HepG2 (cell line): Measurements from ENCODE around the gene GUCY1A2. TPM values are rescaled to one million over a fixed set of nuclear protein-coding genes. Genes with fewer than 3 reads are reported as not detected.

Experiments
- ATAC-seq: fragments of 200-7000 bp; cut with Tn5 transposase; 3 replicates; pipeline ENCODE4 v1.9.1; 2020; ENCODE audit warnings: mild to moderate bottlenecking, moderate library complexity
- BruUV-seq: library from RNA; stranded (reverse); fragments of 400-500 nt; replicated peaks from 2 replicates; lab custom pipeline; 2021; lab: Mats Ljungman, UMichigan
- CTCF ChIA-PET: fragments of 300-600 bp; formaldehyde crosslinking; extraction: SDS; loops from one replicate; lab custom pipeline; 2021; ENCODE audit warnings: low total read pairs, inconsistent platforms, low intra/inter-chr PET ratio; lab: Yijun Ruan, JAX
- POLR2A ChIA-PET: fragments of 350-600 bp; sonication (Branson Sonifier 250); formaldehyde crosslinking; loops from one replicate; lab custom pipeline; 2020; ENCODE audit warnings: antibody characterized with exemption, inconsistent platforms; lab: Yijun Ruan, JAX
- DNase-seq: peaks from one replicate; pipeline ENCODE4 v3.0.0-alpha.2; 2015; ENCODE audit warnings: low spot score
- FAIRE-seq: peaks from 3 replicates; lab custom pipeline; 2011; peaks lifted over from hg19 to GRCh38; lab: Jason Lieb, UNC
- H2AFZ ChIP-seq: one replicate; pipeline ENCODE4 v1.6.1; 2011; ENCODE audit warnings: low read length, inconsistent platforms
- H3K27ac ChIP-seq: fragments of 300-600 bp; 3 replicates; pipeline ENCODE4 v1.8.0; 2011; ENCODE audit warnings: mixed run types, mild to moderate bottlenecking, mixed read lengths, low read length, inconsistent platforms; ENCODE audit not compliant: insufficient read depth; ENCODE audit errors: extremely low read length
- H3K27me3 ChIP-seq, 2 experiments: fragments of 200-600 bp in 1 of 2; 2 replicates in 1 of 2; 3 replicates in 1 of 2; pipeline versions ENCODE4 v1.6.0 to v1.8.0; 2011; ENCODE audit warnings: low read length in 2 of 2, mild to moderate bottlenecking in 2 of 2, moderate library complexity in 2 of 2, inconsistent platforms in 1 of 2; ENCODE audit not compliant: insufficient read depth in 2 of 2, control insufficient read depth in 1 of 2
- H3K36me3 ChIP-seq, 2 experiments: fragments of 200-600 bp in 1 of 2; replicated peaks in 1 of 2; 2 replicates in 1 of 2; 3 replicates in 1 of 2; pipeline versions ENCODE4 v1.5.1 to v1.8.0; 2011; ENCODE audit warnings: low read length in 2 of 2, inconsistent platforms in 1 of 2; ENCODE audit not compliant: insufficient read depth in 2 of 2, control insufficient read depth in 1 of 2
- H3K4me1 ChIP-seq: 2 replicates; pipeline ENCODE4 v1.5.1; 2012; ENCODE audit warnings: low read length, inconsistent platforms; ENCODE audit not compliant: insufficient read depth
- H3K4me2 ChIP-seq: 2 replicates; pipeline ENCODE4 v1.6.0; 2011; ENCODE audit warnings: low read depth, low read length, inconsistent platforms
- H3K4me3 ChIP-seq, 3 experiments: fragments of 200-600 bp in 1 of 3; sonication (generic), shearing (Covaris generic) in 1 of 3; replicated peaks in 1 of 3; 2 replicates each; pipeline ENCODE4 v1.5.1; 2011 to 2016; ENCODE audit warnings: low read length in 3 of 3, inconsistent platforms in 2 of 3, low read depth in 2 of 3, mild to moderate bottlenecking in 2 of 3, control low read depth in 1 of 3, mixed read lengths in 1 of 3; ENCODE audit not compliant: insufficient read depth in 1 of 3
- H3K79me2 ChIP-seq: one replicate; pipeline ENCODE4 v1.6.1; 2011; ENCODE audit warnings: low read length, inconsistent platforms; ENCODE audit not compliant: insufficient read depth
- H3K9ac ChIP-seq: 2 replicates; pipeline ENCODE4 v1.6.0; 2011; ENCODE audit warnings: mild to moderate bottlenecking, low read depth, low read length, inconsistent platforms; ENCODE audit not compliant: insufficient read depth
- H3K9me3 ChIP-seq: 2 replicates; pipeline ENCODE4 v1.5.1; 2012; ENCODE audit warnings: mild to moderate bottlenecking, low read length
- H4K20me1 ChIP-seq: 2 replicates; pipeline ENCODE4 v1.6.0; 2011; ENCODE audit warnings: inconsistent platforms, mild to moderate bottlenecking, low read length, moderate library complexity; ENCODE audit not compliant: insufficient read depth
- HOXA9 ChIP-seq: sonication (generic); formaldehyde crosslinking; IDR thresholded peaks from 2 replicates; pipeline ENCODE4 v1.8.1; 2022; ENCODE audit warnings: missing genetic modification reagents, mild to moderate bottlenecking, moderate library complexity, borderline replicate concordance
- MTA1 ChIP-seq: sonication (generic); formaldehyde crosslinking; IDR thresholded peaks from 2 replicates; pipeline ENCODE4 v1.4.0; 2020; ENCODE audit warnings: missing genetic modification reagents, mild to moderate bottlenecking, borderline replicate concordance
- RCOR2 ChIP-seq: IDR thresholded peaks from 2 replicates; pipeline ENCODE4 v1.6.1; 2016; ENCODE audit warnings: missing biosample characterization, missing genetic modification reagents
- ZNF350 ChIP-seq: sonication (generic); formaldehyde crosslinking; IDR thresholded peaks from 2 replicates; pipeline ENCODE4 v1.4.0; 2020; ENCODE audit warnings: mild to moderate bottlenecking, low read depth, missing genetic modification reagents, borderline replicate concordance
- ZNF460 ChIP-seq: sonication (generic); formaldehyde crosslinking; IDR thresholded peaks from 2 replicates; pipeline ENCODE4 v1.5.1; 2020; ENCODE audit warnings: missing genetic modification reagents, mild to moderate bottlenecking, borderline replicate concordance
- ZNF558 ChIP-seq: sonication (generic); formaldehyde crosslinking; IDR thresholded peaks from 2 replicates; pipeline ENCODE4 v1.9.0; 2022; ENCODE audit warnings: mild to moderate bottlenecking, missing genetic modification reagents, borderline replicate concordance
- WGBS: methylation state at CpG from one replicate; pipeline ENCODE4 v1.1.6; 2017; ENCODE audit warnings: low lambda C conversion rate; 5-methylcytosine and 5-hydroxymethylcytosine counted together
- in situ Hi-C: cut with HindIII; loops from 2 replicates; pipeline ENCODE4 v1.10.0; 2017; ENCODE audit warnings: low pct_unique_long_range_greater_than_20kb; ENCODE audit not compliant: extremely low pct_ligation_motif_present
- intact Hi-C: fragments of 100-400 bp; cut with micrococcal nuclease; formaldehyde crosslinking; loops from one replicate; pipeline ENCODE4 v1.10.0; 2022; ENCODE audit not compliant: unreplicated experiment
- polyA plus RNA-seq, 8 experiments: library from polyadenylated mRNA; depleted of rRNA in 3 of 8; stranded (reverse) in 7 of 8; unstranded in 1 of 8; fragments of >200 nt; fragmentation: Illumina TruSeq in 4 of 8; extraction: Trizol in 4 of 8; gene quantifications; 2 replicates each; pipeline versions ENCODE4 v1.2.1 to v1.2.3, GENCODE V29; 2011 to 2016; ENCODE audit warnings: low read depth in 4 of 8, missing spikeins in 1 of 8, mixed read lengths in 1 of 8; ENCODE audit not compliant: insufficient read depth in 1 of 8
- total RNA-seq, 5 experiments: library from RNA; depleted of rRNA; stranded (reverse); fragments of >200 nt; fragmentation: Illumina TruSeq; extraction: Trizol; gene quantifications; 2 replicates each; pipeline ENCODE4 v1.2.3, GENCODE V29; 2016; ENCODE audit warnings: low read depth in 1 of 5
- TF ChIP-seq, protein P1 (sequence below): sonication (generic); formaldehyde crosslinking; IDR thresholded peaks from 2 replicates; pipeline ENCODE4 v1.4.0; 2020; ENCODE audit warnings: missing genetic modification reagents, borderline replicate concordance
- TF ChIP-seq, protein P2 (sequence below): sonication (generic); formaldehyde crosslinking; IDR thresholded peaks from 2 replicates; pipeline ENCODE4 v1.4.0; 2020; ENCODE audit warnings: mild to moderate bottlenecking, missing genetic modification reagents
- TF ChIP-seq, protein P3 (sequence below): sonication (generic); formaldehyde crosslinking; IDR thresholded peaks from 2 replicates; pipeline ENCODE4 v1.5.0; 2020; ENCODE audit warnings: missing genetic modification reagents
- TF ChIP-seq, protein P4 (sequence below): sonication (generic); formaldehyde crosslinking; IDR thresholded peaks from 2 replicates; pipeline ENCODE4 v1.4.0; 2020; ENCODE audit warnings: mild to moderate bottlenecking, missing genetic modification reagents, borderline replicate concordance
- TF ChIP-seq, protein P5 (sequence below): sonication (generic); formaldehyde crosslinking; IDR thresholded peaks from 2 replicates; pipeline ENCODE4 v1.4.0; 2020; ENCODE audit warnings: missing genetic modification reagents, borderline replicate concordance

Gene GUCY1A2
- total and polyA plus RNA-seq, 2 of the 13 experiments (the other 11 are each of a cell fraction or from before 2014, with no cell fraction given), result 0.01 to 0.07 TPM

DNA sequence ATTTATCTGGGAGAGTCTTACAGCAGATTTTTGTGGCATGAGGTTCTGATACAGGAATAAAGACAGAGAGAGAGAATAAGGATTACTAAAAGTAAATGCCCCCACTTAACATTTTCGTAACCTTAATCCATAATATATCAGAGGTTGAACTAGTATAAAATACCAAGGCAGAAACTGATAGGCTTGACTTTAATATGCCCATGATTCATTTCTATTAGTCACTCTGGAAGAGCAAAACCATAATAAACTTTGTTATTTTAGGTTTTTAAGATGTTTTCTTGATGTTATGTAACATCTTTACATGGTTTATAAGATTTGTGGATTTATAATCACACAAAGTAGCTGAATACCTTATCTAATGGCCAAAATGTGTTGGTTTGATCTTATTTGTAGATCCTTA lies 19.1 kb downstream of the GUCY1A2 start:
- no peaks in the 10 kb centered on the region for H3K4me1 ChIP-seq
- intact Hi-C loops, result no loop called here
- no peak for TF ChIP-seq MTA1
- TF ChIP-seq, protein P1, sequence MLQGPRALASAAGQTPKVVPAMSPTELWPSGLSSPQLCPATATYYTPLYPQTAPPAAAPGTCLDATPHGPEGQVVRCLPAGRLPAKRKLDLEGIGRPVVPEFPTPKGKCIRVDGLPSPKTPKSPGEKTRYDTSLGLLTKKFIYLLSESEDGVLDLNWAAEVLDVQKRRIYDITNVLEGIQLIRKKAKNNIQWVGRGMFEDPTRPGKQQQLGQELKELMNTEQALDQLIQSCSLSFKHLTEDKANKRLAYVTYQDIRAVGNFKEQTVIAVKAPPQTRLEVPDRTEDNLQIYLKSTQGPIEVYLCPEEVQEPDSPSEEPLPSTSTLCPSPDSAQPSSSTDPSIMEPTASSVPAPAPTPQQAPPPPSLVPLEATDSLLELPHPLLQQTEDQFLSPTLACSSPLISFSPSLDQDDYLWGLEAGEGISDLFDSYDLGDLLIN (CRISPR knock-in tag), result no peak
- no peak for TF ChIP-seq ZNF460 (CRISPR knock-in tag)
- 23% methylated on average over 1 of the region's 1 CpG for WGBS
- no peaks in the 10 kb centered on the region for H3K9me3 ChIP-seq
- H3K27ac ChIP-seq, result no peak overlapping the region
- H3K36me3 ChIP-seq, result no peaks in the 10 kb centered on the region
- no TSS peak for BruUV-seq
- ChIA-PET POLR2A (no interaction called here), CTCF (no interaction called here)
- H4K20me1 ChIP-seq, result no peaks in the 10 kb centered on the region
- in situ Hi-C loops, result no loop called here
- H3K4me3 ChIP-seq, result no peak overlapping the region
- no peak overlapping the region for H3K4me2 ChIP-seq
- FAIRE-seq (no peak), ATAC-seq (no peak), DNase-seq (no peak)
- H3K79me2 ChIP-seq, result no peaks in the 10 kb centered on the region
- no peak overlapping the region for H3K9ac ChIP-seq
- no peak overlapping the region for H2AFZ ChIP-seq
- no peaks in the 10 kb centered on the region for H3K27me3 ChIP-seq

DNA sequence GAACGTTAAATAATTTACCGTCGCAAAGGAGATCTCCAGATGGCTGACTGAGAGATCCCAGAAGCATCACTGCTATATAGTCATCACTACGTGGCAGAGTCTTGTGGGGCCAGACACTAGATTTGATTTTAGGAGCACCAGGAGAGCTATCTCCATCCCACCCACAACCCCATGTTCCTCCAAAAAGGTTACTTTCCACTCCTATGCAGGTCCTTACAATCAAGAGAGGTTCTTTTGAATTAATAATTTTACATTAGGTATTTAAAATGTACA lies 19.4 kb downstream of the GUCY1A2 start:
- 51% methylated on average over 4 of the region's 4 CpGs for WGBS
- no peak for ATAC-seq
- H2AFZ ChIP-seq, result no peak overlapping the region
- no peak overlapping the region for H3K4me3 ChIP-seq
- no peaks in the 10 kb centered on the region for H3K4me1 ChIP-seq
- H3K27me3 ChIP-seq, result no peaks in the 10 kb centered on the region
- POLR2A ChIA-PET, result no interaction called here
- no peaks in the 10 kb centered on the region for H3K36me3 ChIP-seq
- CTCF ChIA-PET, result no interaction called here
- intact Hi-C loops (no loop called here), in situ Hi-C loops (no loop called here)
- no peak for FAIRE-seq
- H3K9me3 ChIP-seq, result no peaks in the 10 kb centered on the region
- H3K4me2 ChIP-seq, result no peak overlapping the region
- no TSS peak for BruUV-seq
- H3K27ac ChIP-seq, result no peak overlapping the region
- H4K20me1 ChIP-seq, result no peaks in the 10 kb centered on the region
- no peak overlapping the region for H3K9ac ChIP-seq
- no peak for DNase-seq
- no peaks in the 10 kb centered on the region for H3K79me2 ChIP-seq
- TF ChIP-seq, protein P2, sequence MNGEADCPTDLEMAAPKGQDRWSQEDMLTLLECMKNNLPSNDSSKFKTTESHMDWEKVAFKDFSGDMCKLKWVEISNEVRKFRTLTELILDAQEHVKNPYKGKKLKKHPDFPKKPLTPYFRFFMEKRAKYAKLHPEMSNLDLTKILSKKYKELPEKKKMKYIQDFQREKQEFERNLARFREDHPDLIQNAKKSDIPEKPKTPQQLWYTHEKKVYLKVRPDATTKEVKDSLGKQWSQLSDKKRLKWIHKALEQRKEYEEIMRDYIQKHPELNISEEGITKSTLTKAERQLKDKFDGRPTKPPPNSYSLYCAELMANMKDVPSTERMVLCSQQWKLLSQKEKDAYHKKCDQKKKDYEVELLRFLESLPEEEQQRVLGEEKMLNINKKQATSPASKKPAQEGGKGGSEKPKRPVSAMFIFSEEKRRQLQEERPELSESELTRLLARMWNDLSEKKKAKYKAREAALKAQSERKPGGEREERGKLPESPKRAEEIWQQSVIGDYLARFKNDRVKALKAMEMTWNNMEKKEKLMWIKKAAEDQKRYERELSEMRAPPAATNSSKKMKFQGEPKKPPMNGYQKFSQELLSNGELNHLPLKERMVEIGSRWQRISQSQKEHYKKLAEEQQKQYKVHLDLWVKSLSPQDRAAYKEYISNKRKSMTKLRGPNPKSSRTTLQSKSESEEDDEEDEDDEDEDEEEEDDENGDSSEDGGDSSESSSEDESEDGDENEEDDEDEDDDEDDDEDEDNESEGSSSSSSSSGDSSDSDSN, result no peak
- TF ChIP-seq, protein P3, sequence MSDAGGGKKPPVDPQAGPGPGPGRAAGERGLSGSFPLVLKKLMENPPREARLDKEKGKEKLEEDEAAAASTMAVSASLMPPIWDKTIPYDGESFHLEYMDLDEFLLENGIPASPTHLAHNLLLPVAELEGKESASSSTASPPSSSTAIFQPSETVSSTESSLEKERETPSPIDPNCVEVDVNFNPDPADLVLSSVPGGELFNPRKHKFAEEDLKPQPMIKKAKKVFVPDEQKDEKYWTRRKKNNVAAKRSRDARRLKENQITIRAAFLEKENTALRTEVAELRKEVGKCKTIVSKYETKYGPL, result no peak
- TF ChIP-seq, protein P4, sequence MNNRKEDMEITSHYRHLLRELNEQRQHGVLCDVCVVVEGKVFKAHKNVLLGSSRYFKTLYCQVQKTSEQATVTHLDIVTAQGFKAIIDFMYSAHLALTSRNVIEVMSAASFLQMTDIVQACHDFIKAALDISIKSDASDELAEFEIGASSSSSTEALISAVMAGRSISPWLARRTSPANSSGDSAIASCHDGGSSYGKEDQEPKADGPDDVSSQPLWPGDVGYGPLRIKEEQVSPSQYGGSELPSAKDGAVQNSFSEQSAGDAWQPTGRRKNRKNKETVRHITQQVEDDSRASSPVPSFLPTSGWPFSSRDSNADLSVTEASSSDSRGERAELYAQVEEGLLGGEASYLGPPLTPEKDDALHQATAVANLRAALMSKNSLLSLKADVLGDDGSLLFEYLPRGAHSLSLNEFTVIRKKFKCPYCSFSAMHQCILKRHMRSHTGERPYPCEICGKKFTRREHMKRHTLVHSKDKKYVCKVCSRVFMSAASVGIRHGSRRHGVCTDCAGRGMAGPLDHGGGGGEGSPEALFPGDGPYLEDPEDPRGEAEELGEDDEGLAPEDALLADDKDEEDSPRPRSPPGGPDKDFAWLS (CRISPR knock-in tag), result no peak
- TF ChIP-seq HOXA9 (CRISPR knock-in tag) (no peak), RCOR2 (CRISPR knock-in tag) (no peak), ZNF350 (CRISPR knock-in tag) (no peak), ZNF558 (CRISPR knock-in tag) (no peak)
- TF ChIP-seq, protein P5, sequence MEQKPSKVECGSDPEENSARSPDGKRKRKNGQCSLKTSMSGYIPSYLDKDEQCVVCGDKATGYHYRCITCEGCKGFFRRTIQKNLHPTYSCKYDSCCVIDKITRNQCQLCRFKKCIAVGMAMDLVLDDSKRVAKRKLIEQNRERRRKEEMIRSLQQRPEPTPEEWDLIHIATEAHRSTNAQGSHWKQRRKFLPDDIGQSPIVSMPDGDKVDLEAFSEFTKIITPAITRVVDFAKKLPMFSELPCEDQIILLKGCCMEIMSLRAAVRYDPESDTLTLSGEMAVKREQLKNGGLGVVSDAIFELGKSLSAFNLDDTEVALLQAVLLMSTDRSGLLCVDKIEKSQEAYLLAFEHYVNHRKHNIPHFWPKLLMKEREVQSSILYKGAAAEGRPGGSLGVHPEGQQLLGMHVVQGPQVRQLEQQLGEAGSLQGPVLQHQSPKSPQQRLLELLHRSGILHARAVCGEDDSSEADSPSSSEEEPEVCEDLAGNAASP, result no peak
